A549 (cell line): ENCODE data around the gene STAB2. TPM values are rescaled to one million over a fixed set of nuclear protein-coding genes. Genes with fewer than 3 reads are reported as not detected.

Experiments used
- ATAC-seq, 2 experiments: fragments of 200-7000 bp in 1 of 2; fragments of >200 bp in 1 of 2; cut with Nextera tagmentation in 1 of 2; cut with Tn5 transposase in 1 of 2; 3 replicates each; pipeline versions ENCODE4 v1.8.0 to v1.9.1; 2018 to 2020; ENCODE audit warnings: mild to moderate bottlenecking in 1 of 2, moderate library complexity in 1 of 2
- CTCF ChIA-PET: fragments of 300-600 bp; sonication (Branson Sonifier 250); formaldehyde crosslinking; extraction: SDS; loops from one replicate; lab custom pipeline; 2021; ENCODE audit warnings: antibody characterized with exemption, inconsistent platforms; lab: Yijun Ruan, JAX
- POLR2A ChIA-PET: fragments of 350-600 bp; formaldehyde crosslinking; extraction: SDS; loops from one replicate; lab custom pipeline; 2021; ENCODE audit warnings: antibody characterized with exemption, inconsistent platforms; lab: Yijun Ruan, JAX
- DNase-seq, 2 experiments: peaks; one replicate each; pipeline versions ENCODE4 v3.0.0 to v3.0.0-alpha.2; 2011 to 2016; ENCODE audit warnings: low read depth in 1 of 2, low spot score in 1 of 2
- FAIRE-seq: peaks from 2 replicates; lab custom pipeline; 2011; peaks lifted over from hg19 to GRCh38; lab: Jason Lieb, UNC
- H3K27ac ChIP-seq, 2 experiments: fragments of >200 bp; sonication (Bioruptor Twin); formaldehyde crosslinking; 3 replicates each; pipeline ENCODE4 v1.5.1; 2016 to 2017
- H3K4me1 ChIP-seq: fragments of >200 bp; sonication (Bioruptor Twin); formaldehyde crosslinking; 3 replicates; pipeline ENCODE4 v1.6.1; 2016
- H3K4me2 ChIP-seq: fragments of >200 bp; sonication (Bioruptor Twin); formaldehyde crosslinking; 3 replicates; pipeline ENCODE4 v1.6.1; 2016
- H3K4me3 ChIP-seq: fragments of >200 bp; sonication (Bioruptor Twin); formaldehyde crosslinking; 3 replicates; pipeline ENCODE4 v1.5.1; 2016
- H3K9me3 ChIP-seq: fragments of >200 bp; sonication (Bioruptor Twin); formaldehyde crosslinking; 3 replicates; pipeline ENCODE4 v1.6.1; 2016
- ATOH8 ChIP-seq: fragments of 250-450 bp; sonication (Bioruptor Pico); IDR thresholded peaks from 2 replicates; pipeline ENCODE4 v1.5.0; 2020; ENCODE audit warnings: low read depth, mild to moderate bottlenecking, moderate library complexity
- BCL3 ChIP-seq: fragments of >200 bp; sonication (Bioruptor Twin); formaldehyde crosslinking; IDR thresholded peaks from 3 replicates; pipeline ENCODE4 v1.6.1; 2016
- BHLHE40 ChIP-seq: IDR thresholded peaks from 2 replicates; pipeline ENCODE4 v1.6.1; 2012; ENCODE audit warnings: low read depth, low read length, inconsistent platforms
- CBX2 ChIP-seq: fragments of 200-600 bp; sonication (generic); IDR thresholded peaks from 2 replicates; pipeline ENCODE4 v1.6.1; 2016; ENCODE audit warnings: low read depth, mild to moderate bottlenecking, borderline replicate concordance
- CBX8 ChIP-seq: fragments of 200-600 bp; sonication (generic); IDR thresholded peaks from 2 replicates; pipeline ENCODE4 v1.6.1; 2016
- CEBPB ChIP-seq, 2 experiments: fragments of >200 bp in 1 of 2; sonication (Bioruptor Twin) in 1 of 2; formaldehyde crosslinking in 1 of 2; IDR thresholded peaks; 2 replicates each; pipeline ENCODE4 v1.6.1; 2012 to 2016
- CTCF ChIP-seq: fragments of >200 bp; sonication (Bioruptor Twin); formaldehyde crosslinking; IDR thresholded peaks from 3 replicates; pipeline ENCODE4 v1.5.1; 2016
- FOSB ChIP-seq: fragments of 250-450 bp; sonication (Bioruptor Pico); IDR thresholded peaks from 2 replicates; pipeline ENCODE4 v1.5.0; 2020; ENCODE audit warnings: mild to moderate bottlenecking, moderate library complexity
- FOXS1 ChIP-seq: fragments of 250-450 bp; sonication (Bioruptor Pico); IDR thresholded peaks from 2 replicates; pipeline ENCODE4 v1.5.0; 2020; ENCODE audit warnings: mild to moderate bottlenecking, moderate library complexity
- GATA3 ChIP-seq: IDR thresholded peaks from 2 replicates; pipeline ENCODE4 v1.6.1; 2012; ENCODE audit warnings: borderline replicate concordance
- HDAC2 ChIP-seq: fragments of 200-600 bp; sonication (generic); IDR thresholded peaks from 2 replicates; pipeline ENCODE4 v1.6.1; 2016
- HES2 ChIP-seq: fragments of >200 bp; sonication (Bioruptor Twin); formaldehyde crosslinking; IDR thresholded peaks from 2 replicates; pipeline ENCODE4 v1.6.1; 2016
- HEYL ChIP-seq: fragments of 250-450 bp; sonication (Bioruptor Pico); IDR thresholded peaks from 2 replicates; pipeline ENCODE4 v1.8.0; 2021; ENCODE audit warnings: mild to moderate bottlenecking, moderate library complexity
- HOXA7 ChIP-seq: fragments of 250-450 bp; sonication (Bioruptor Pico); IDR thresholded peaks from 2 replicates; pipeline ENCODE4 v1.5.0; 2020; ENCODE audit warnings: mild to moderate bottlenecking, moderate library complexity
- KDM1A ChIP-seq: fragments of 200-600 bp; sonication (generic); IDR thresholded peaks from 2 replicates; pipeline ENCODE4 v1.6.1; 2016; ENCODE audit warnings: low read depth, mild to moderate bottlenecking
- MAFK ChIP-seq: fragments of 450-650 bp; IDR thresholded peaks from 2 replicates; pipeline ENCODE4 v1.6.1; 2014; ENCODE audit not compliant: partially characterized antibody
- NFE2L2 ChIP-seq: fragments of 150-350 bp; conservative IDR thresholded peaks from 2 replicates; pipeline ENCODE4 v1.6.1; 2014; ENCODE audit warnings: low read length
- NR3C1 ChIP-seq: fragments of >200 bp; sonication (Bioruptor Twin); formaldehyde crosslinking; IDR thresholded peaks from 3 replicates; pipeline ENCODE4 v1.6.1; 2017
- PBX3 ChIP-seq: IDR thresholded peaks from 2 replicates; pipeline ENCODE4 v1.6.1; 2012
- PHF8 ChIP-seq: fragments of 200-600 bp; sonication (generic); IDR thresholded peaks from 2 replicates; pipeline ENCODE4 v1.6.1; 2016; ENCODE audit warnings: low read depth, mild to moderate bottlenecking, antibody characterized with exemption, moderate library complexity, borderline replicate concordance
- RAD21 ChIP-seq, 2 experiments: fragments of >200 bp in 1 of 2; sonication (Bioruptor Twin) in 1 of 2; formaldehyde crosslinking in 1 of 2; IDR thresholded peaks in 1 of 2; conservative IDR thresholded peaks in 1 of 2; 2 replicates in 1 of 2; 3 replicates in 1 of 2; pipeline ENCODE4 v1.6.1; 2012 to 2018; ENCODE audit warnings: inconsistent platforms in 1 of 2
- RARB ChIP-seq: fragments of 250-450 bp; sonication (Bioruptor Pico); IDR thresholded peaks from 2 replicates; pipeline ENCODE4 v1.8.0; 2021; ENCODE audit warnings: mild to moderate bottlenecking, moderate library complexity
- SMC3 ChIP-seq: fragments of >200 bp; sonication (Bioruptor Twin); formaldehyde crosslinking; IDR thresholded peaks from 3 replicates; pipeline ENCODE4 v1.6.1; 2018; ENCODE audit warnings: inconsistent platforms
- SREBF2 ChIP-seq: fragments of 450-650 bp; IDR thresholded peaks from 2 replicates; pipeline ENCODE4 v1.6.1; 2014; ENCODE audit warnings: mild to moderate bottlenecking, moderate library complexity
- TFCP2L1 ChIP-seq: fragments of 250-450 bp; sonication (Bioruptor Pico); IDR thresholded peaks from 2 replicates; pipeline ENCODE4 v1.5.0; 2021; ENCODE audit warnings: mild to moderate bottlenecking
- USF2 ChIP-seq: fragments of 450-650 bp; IDR thresholded peaks from 2 replicates; pipeline ENCODE4 v1.6.1; 2014; ENCODE audit warnings: antibody characterized with exemption
- ZC3H11A ChIP-seq: fragments of 450-650 bp; IDR thresholded peaks from 2 replicates; pipeline ENCODE4 v1.6.1; 2014; ENCODE audit warnings: antibody characterized with exemption, mild to moderate bottlenecking
- ZFP36 ChIP-seq: fragments of 450-650 bp; IDR thresholded peaks from 2 replicates; pipeline ENCODE4 v1.6.1; 2014; ENCODE audit warnings: borderline replicate concordance; ENCODE audit not compliant: partially characterized antibody
- WGBS: methylation state at CpG from one replicate; pipeline ENCODE4 v1.1.6; 2017; ENCODE audit errors: missing lambda C conversion rate; 5-methylcytosine and 5-hydroxymethylcytosine counted together
- polyA plus RNA-seq, 4 experiments: library from polyadenylated mRNA; depleted of rRNA in 3 of 4; stranded (reverse); fragments of >200 nt; fragmentation: RNase III in 1 of 4; extraction: RNeasy Plus Mini Kit Qiagen cat#74134 plus additional on column Dnase treatment in 1 of 4; gene quantifications; 2 replicates in 3 of 4; 3 replicates in 1 of 4; pipeline ENCODE4 v1.2.3, GENCODE V29; 2011 to 2017

The STAB2 gene
- polyA plus RNA-seq, 2 of the 4 experiments (the other 2 are of a cell fraction) = not detected

- ATAC-seq = no peak
- CTCF ChIA-PET = no interaction called here
- 63% methylated on average over 5 of the region's 5 CpGs for WGBS
Observed at GRCh38 chr12:103620395-103620794, 33.3 kb downstream of the STAB2 start.

GRCh38 chr12:103623716-103624115 lies 36.6 kb downstream of the STAB2 start:
- no peaks in the 10 kb centered on the region for H3K9me3 ChIP-seq
- POLR2A ChIA-PET = no interaction called here
- CTCF ChIA-PET = no interaction called here
- no peak overlapping the region for H3K4me2 ChIP-seq
- DNase-seq (no peak), ATAC-seq (no peak), FAIRE-seq (no peak)
- no peak overlapping the region for H3K4me3 ChIP-seq
- WGBS = 69% methylated on average over 6 of the region's 6 CpGs
- no peak overlapping the region for H3K27ac ChIP-seq
- 0 out of 3 replicates have a peak, but pooled peaks cover 4% of the 10 kb centered on the region for H3K4me1 ChIP-seq
- TF ChIP-seq ZC3H11A (no peak), SMC3 (no peak), ATOH8 (CRISPR knock-in tag) (no peak), ZFP36 (no peak), BCL3 (no peak), HES2 (no peak), CTCF (no peak), NFE2L2 (no peak), RARB (no peak), HOXA7 (CRISPR knock-in tag) (no peak), HEYL (no peak), PBX3 (no peak)

More at GRCh38 chr12:103620395-103620794, 33.3 kb downstream of the STAB2 start:
- Histone ChIP-seq H3K4me1 (no peaks in the 10 kb centered on the region), H3K9me3 (no peaks in the 10 kb centered on the region), H3K27ac (no peak overlapping the region), H3K4me3 (no peak overlapping the region), H3K4me2 (no peak overlapping the region)
- TF ChIP-seq MAFK (no peak), CBX8 (no peak), NR3C1 (no peak), GATA3 (no peak), CBX2 (no peak), FOSB (CRISPR knock-in tag) (no peak), HES2 (no peak), HDAC2 (no peak), USF2 (no peak), TFCP2L1 (CRISPR knock-in tag) (no peak), FOXS1 (CRISPR knock-in tag) (no peak), PHF8 (no peak), BCL3 (no peak), KDM1A (no peak), RAD21 (conservative IDR thresholded peaks at IDR 0.05 in 1 of 2, IDR thresholded peaks at IDR 0.05 in 1 of 2) (no peak), SREBF2 (no peak), CEBPB (IDR thresholded peaks at IDR 0.05) (no peak), ATOH8 (CRISPR knock-in tag) (no peak), BHLHE40 (no peak), PBX3 (no peak)
- FAIRE-seq = no peak
- POLR2A ChIA-PET = interaction anchor here (1.0 kb wide), 1 partner anchor 309 kb away, joined by 5 read pairs; no protein-coding TSS in a partner anchor
- no peak for DNase-seq
